Vagina (tissue), 2 donors: ENCODE data around the gene FBXO10. TPM values are rescaled to one million over a fixed set of nuclear protein-coding genes. Genes with fewer than 3 reads are reported as not detected.

Source experiments
- DNase-seq, 2 donors: peaks; one replicate each; pipeline ENCODE4 v3.0.0-alpha.2; 2017; ENCODE audit errors: extremely low spot score in 2 of 2
- H3K27ac ChIP-seq: fragments of 200-600 bp; sonication (generic); one replicate; pipeline ENCODE4 v1.5.1; 2019
- H3K27me3 ChIP-seq: fragments of 200-600 bp; sonication (generic); one replicate; pipeline ENCODE4 v1.5.1; 2019
- H3K36me3 ChIP-seq, 2 donors: fragments of 200-600 bp; sonication (generic); one replicate each; pipeline ENCODE4 v1.5.1; 2017 to 2019
- H3K4me1 ChIP-seq: fragments of 200-600 bp; sonication (generic); one replicate; pipeline ENCODE4 v1.5.1; 2019
- H3K4me3 ChIP-seq, 2 donors: fragments of 200-600 bp; sonication (generic); 1 replicate in 1 of 2; 2 replicates in 1 of 2; pipeline ENCODE4 v1.5.1; 2016 to 2019
- H3K9me3 ChIP-seq: fragments of 200-600 bp; sonication (generic); one replicate; pipeline ENCODE4 v1.5.1; 2019
- POLR2A ChIP-seq, 2 donors: fragments of 450-650 bp; IDR thresholded peaks; one replicate each; pipeline ENCODE4 v1.6.1; 2017; ENCODE audit warnings: antibody characterized with exemption in 2 of 2, mild to moderate bottlenecking in 2 of 2, moderate library complexity in 2 of 2
- POLR2AphosphoS5 ChIP-seq, 2 donors: sonication (generic); formaldehyde crosslinking; IDR thresholded peaks; one replicate each; pipeline ENCODE4 v1.9.0; 2017; ENCODE audit warnings: antibody characterized with exemption in 2 of 2, mild to moderate bottlenecking in 2 of 2, low read depth in 1 of 2; ENCODE audit not compliant: insufficient read depth in 1 of 2
- intact Hi-C: fragments of 100-400 bp; cut with DNase I; formaldehyde crosslinking; loops from one replicate; pipeline ENCODE4 v1.15.1; 2023
- total RNA-seq: library from RNA; depleted of rRNA; stranded (reverse); fragments of >200 nt; gene quantifications from one replicate; pipeline ENCODE4 v1.2.3, GENCODE V29; 2016
- TF ChIP-seq, protein P1 (sequence below), 3 experiments: fragments of 450-650 bp in 2 of 3; fragments of 200-600 bp in 1 of 3; sonication (generic) in 1 of 3; IDR thresholded peaks; one replicate each; pipeline ENCODE4 v1.5.1; 2017 to 2019; ENCODE audit warnings: antibody characterized with exemption in 3 of 3, mild to moderate bottlenecking in 2 of 3, moderate library complexity in 2 of 3

Gene FBXO10
- total RNA-seq, 1 donor from 2014 or later = 14.0 TPM

DNA sequence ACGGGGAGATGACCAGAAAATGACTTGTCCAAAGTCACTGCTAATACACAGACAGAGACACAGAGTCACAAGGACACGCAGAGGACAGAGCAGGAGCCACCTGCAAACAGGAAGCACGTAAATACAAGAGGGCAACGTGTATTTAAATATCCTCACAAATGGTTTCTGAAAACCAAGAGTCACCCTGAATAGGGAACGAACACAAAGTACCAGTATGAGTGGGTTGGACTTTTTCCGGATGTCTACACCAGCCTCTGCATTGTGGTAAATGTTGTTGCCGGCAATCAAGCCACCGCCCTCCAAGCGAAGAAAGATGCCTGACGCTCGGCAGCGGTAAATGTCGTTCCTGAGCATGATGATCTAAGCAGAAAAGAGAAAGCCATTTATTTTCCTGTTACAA lies 44.5 kb downstream of the FBXO10 start:
- Histone ChIP-seq H3K9me3 (no peaks in the 10 kb centered on the region), H3K4me3 (no peak overlapping the region), H3K36me3 (peaks cover 0 to 8% of the 10 kb centered on the region in 2 donors), H3K27ac (no peak overlapping the region), H3K4me1 (no peaks in the 10 kb centered on the region), H3K27me3 (no peaks in the 10 kb centered on the region)
- DNase-seq = no peak
- intact Hi-C loops = no loop called here
- TF ChIP-seq POLR2AphosphoS5 (IDR thresholded peaks at IDR 0.05; ENCODE audit: insufficient read depth in 1 of 2, low read depth in 1 of 2) = no peak
- no peak for TF ChIP-seq POLR2A (IDR thresholded peaks at IDR 0.05)
- TF ChIP-seq, protein P1, sequence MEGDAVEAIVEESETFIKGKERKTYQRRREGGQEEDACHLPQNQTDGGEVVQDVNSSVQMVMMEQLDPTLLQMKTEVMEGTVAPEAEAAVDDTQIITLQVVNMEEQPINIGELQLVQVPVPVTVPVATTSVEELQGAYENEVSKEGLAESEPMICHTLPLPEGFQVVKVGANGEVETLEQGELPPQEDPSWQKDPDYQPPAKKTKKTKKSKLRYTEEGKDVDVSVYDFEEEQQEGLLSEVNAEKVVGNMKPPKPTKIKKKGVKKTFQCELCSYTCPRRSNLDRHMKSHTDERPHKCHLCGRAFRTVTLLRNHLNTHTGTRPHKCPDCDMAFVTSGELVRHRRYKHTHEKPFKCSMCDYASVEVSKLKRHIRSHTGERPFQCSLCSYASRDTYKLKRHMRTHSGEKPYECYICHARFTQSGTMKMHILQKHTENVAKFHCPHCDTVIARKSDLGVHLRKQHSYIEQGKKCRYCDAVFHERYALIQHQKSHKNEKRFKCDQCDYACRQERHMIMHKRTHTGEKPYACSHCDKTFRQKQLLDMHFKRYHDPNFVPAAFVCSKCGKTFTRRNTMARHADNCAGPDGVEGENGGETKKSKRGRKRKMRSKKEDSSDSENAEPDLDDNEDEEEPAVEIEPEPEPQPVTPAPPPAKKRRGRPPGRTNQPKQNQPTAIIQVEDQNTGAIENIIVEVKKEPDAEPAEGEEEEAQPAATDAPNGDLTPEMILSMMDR (IDR thresholded peaks at IDR 0.05) = no peak

- TF ChIP-seq, protein P1 (IDR thresholded peaks at IDR 0.05) = no peak
- peak in 1 of 2 donors; percentile 57 for TF ChIP-seq POLR2AphosphoS5 (IDR thresholded peaks at IDR 0.05; ENCODE audit: insufficient read depth in 1 of 2, low read depth in 1 of 2)
- H3K27ac ChIP-seq = peak overlapping the region; percentile 33
- H3K27me3 ChIP-seq = no peaks in the 10 kb centered on the region
- H3K4me3 ChIP-seq = no peak overlapping the region
- no peaks in the 10 kb centered on the region for H3K36me3 ChIP-seq
- intact Hi-C loops = no loop called here
- H3K4me1 ChIP-seq = no peaks in the 10 kb centered on the region
- no peak for DNase-seq
- no peaks in the 10 kb centered on the region for H3K9me3 ChIP-seq
These were observed 47.3 kb downstream of the FBXO10 start for GRCh38 chr9:37528652-37529471.

DNA sequence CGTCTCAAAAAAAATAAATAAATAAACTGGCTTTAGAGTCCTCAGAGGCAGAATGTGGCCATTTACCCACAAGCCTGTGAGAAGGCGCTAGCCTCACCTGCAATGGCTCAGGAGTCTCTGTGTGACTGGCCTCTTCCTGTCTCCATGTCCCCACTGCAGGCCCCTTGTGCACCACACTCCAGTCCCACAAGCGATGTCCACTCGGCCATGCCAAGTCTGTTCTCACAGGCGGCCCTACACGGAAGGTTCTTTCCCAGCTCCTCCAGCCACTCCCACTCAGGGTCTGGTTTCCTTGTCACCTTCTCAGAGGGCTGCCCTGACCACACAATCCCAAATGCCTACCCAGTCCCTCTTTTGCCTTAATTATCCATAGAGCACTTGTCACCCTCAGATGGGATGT lies 52.3 kb downstream of the FBXO10 start:
- intact Hi-C loops = no loop called here

GRCh38 chr9:37522971-37523370 lies 53.2 kb downstream of the FBXO10 start:
- Histone ChIP-seq H3K4me3 (no peak overlapping the region), H3K4me1 (no peaks in the 10 kb centered on the region), H3K27ac (no peak overlapping the region), H3K27me3 (no peaks in the 10 kb centered on the region), H3K9me3 (no peaks in the 10 kb centered on the region), H3K36me3 (peaks cover 0 to 18% of the 10 kb centered on the region in 2 donors)
- intact Hi-C loops = no loop called here
- no peak for DNase-seq
- no peak for TF ChIP-seq POLR2AphosphoS5 (IDR thresholded peaks at IDR 0.05; ENCODE audit: insufficient read depth in 1 of 2, low read depth in 1 of 2)
- TF ChIP-seq, protein P1 (IDR thresholded peaks at IDR 0.05) = no peak
- TF ChIP-seq POLR2A (IDR thresholded peaks at IDR 0.05) = no peak

More for the DNA sequence above, 52.3 kb downstream of the FBXO10 start:
- Histone ChIP-seq H3K4me3 (no peak overlapping the region), H3K27ac (no peak overlapping the region), H3K27me3 (no peaks in the 10 kb centered on the region), H3K9me3 (no peaks in the 10 kb centered on the region), H3K36me3 (peaks cover 0 to 13% of the 10 kb centered on the region in 2 donors), H3K4me1 (no peaks in the 10 kb centered on the region)
- no peak for DNase-seq
- TF ChIP-seq, protein P1 (IDR thresholded peaks at IDR 0.05) = no peak
- TF ChIP-seq POLR2A (IDR thresholded peaks at IDR 0.05) (no peak), POLR2AphosphoS5 (IDR thresholded peaks at IDR 0.05; ENCODE audit: insufficient read depth in 1 of 2, low read depth in 1 of 2) (no peak)

DNA sequence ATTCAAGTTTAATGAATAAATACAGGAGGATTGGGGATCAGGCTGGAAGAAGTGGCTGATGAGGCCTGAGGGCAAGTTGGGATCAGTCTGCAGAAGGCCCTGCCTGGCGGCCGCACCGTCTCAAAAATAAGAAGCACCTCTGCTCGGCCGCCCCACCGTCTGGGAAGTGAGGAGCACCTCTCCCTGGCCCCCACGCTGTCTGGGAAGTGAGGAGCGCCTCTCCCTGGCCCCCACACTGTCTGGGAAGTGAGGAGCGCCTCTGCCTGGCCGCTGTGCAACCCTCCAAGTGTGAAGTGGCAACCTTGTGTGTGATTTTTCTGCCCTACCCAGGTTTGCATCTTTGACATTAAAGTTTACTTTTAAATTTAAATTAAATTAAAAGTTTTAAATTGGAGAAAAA lies 55.1 kb downstream of the FBXO10 start:
- no peaks in the 10 kb centered on the region for H3K27me3 ChIP-seq
- no peaks in the 10 kb centered on the region for H3K9me3 ChIP-seq
- no peaks in the 10 kb centered on the region for H3K4me1 ChIP-seq
- no peak overlapping the region for H3K27ac ChIP-seq
- intact Hi-C loops = no loop called here
- DNase-seq = no peak
- no peak for TF ChIP-seq POLR2A (IDR thresholded peaks at IDR 0.05)
- TF ChIP-seq, protein P1 (IDR thresholded peaks at IDR 0.05) = no peak
- no peak for TF ChIP-seq POLR2AphosphoS5 (IDR thresholded peaks at IDR 0.05; ENCODE audit: insufficient read depth in 1 of 2, low read depth in 1 of 2)
- H3K4me3 ChIP-seq = no peak overlapping the region
- H3K36me3 ChIP-seq = peaks cover 0 to 22% of the 10 kb centered on the region in 2 donors
